T1000 (cell line): ENCODE results near the gene TXNDC11.

Source experiments
- DNase-seq: peaks from one replicate; lab custom pipeline; 2025; ENCODE audit warnings: mixed read lengths; lab: John Stamatoyannopoulos, UW

Gene TXNDC11

GRCh38 chr16:11755022-11755760 is 12.5 kb upstream of the TXNDC11 start:
- DNase-seq: no peak

- no peak for DNase-seq
These were observed 10.2 kb upstream of the TXNDC11 start for GRCh38 chr16:11752856-11753255.

- DNase-seq: no peak
These were observed 7.4 kb upstream of the TXNDC11 start for GRCh38 chr16:11750056-11750455.

DNA sequence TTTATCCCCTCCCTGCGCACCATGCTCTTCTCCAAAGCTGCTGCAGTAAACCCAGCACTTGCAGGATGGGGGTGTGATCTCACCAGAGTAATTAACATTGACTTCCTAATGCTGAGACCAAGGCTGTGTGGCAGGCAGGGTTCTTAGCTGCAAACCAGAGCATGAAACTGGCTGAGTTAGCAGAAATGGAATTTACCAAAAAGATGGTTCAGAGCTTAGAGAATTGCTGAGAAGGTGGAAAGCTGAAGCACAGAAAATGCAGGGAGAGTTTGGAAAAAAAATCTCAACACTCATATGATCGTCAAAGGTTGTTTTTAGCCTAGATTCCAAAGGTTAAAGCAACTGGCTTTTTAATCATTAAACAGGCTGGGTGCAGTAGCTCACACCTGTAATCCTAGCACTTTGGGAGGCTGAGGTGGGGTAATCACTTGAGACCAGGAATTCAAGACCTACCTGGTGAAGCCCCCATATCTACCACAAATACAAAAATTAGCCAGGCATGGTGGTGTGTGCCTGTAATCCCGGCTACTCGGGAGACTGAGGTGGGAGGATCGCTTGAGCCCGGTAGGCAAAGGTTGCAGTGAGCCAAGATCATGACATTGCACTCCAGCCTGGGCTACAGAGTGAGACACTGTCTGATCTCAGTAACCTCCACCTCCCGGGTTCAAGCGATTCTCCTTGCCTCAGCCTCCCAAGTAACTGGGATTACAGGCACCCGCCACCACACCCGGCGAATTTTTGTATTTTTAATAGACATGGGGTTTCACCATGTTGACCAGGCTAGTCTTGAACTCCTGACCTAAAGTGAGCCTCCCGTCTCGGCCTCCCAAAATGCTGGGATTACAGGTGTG is 6.0 kb upstream of the TXNDC11 start:
- no peak for DNase-seq

GRCh38 chr16:11747949-11748403 is 5.3 kb upstream of the TXNDC11 start:
- DNase-seq: no peak

GRCh38 chr16:11744075-11744470 is 1.4 kb upstream of the TXNDC11 start:
- no peak for DNase-seq

DNA sequence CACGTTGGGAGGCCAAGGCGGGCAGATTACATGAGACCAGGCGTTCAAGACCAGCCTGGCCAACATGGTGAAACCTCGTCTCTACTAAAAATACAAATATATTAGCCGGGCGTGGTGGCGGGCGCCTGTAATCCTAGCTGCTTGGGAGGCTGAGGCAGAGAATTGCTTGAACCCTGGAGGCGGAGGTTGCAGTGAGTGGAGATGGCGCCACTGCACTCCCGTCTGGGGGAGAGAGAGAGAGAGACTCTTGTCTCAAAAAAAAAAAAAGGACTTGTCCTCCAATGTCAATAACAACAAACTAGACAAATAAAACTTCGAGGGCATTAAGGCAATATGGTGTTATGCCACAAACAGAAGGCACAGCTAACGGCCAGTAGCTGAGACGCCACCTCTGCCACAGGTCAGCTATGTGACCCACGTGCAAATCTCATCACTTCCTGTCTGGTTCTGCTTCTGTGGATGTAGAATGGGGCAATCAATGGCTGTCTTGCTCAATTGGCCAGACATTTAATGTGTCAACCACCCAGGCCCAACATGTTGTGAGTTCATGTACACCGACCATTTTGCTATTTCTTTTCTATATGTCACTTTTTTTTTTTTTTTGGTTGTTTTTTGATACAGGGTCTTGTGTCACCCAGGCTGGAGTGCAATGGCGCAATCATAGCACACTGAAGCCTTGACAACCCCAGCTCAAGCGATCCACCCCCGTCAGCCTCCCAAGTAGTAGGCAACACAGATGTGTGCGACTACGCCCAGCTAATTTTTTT is 834 bp upstream of the TXNDC11 start:
- DNase-seq: no peak

GRCh38 chr16:11742093-11742535 is 543 bp downstream of the TXNDC11 start:
- no peak for DNase-seq

DNA sequence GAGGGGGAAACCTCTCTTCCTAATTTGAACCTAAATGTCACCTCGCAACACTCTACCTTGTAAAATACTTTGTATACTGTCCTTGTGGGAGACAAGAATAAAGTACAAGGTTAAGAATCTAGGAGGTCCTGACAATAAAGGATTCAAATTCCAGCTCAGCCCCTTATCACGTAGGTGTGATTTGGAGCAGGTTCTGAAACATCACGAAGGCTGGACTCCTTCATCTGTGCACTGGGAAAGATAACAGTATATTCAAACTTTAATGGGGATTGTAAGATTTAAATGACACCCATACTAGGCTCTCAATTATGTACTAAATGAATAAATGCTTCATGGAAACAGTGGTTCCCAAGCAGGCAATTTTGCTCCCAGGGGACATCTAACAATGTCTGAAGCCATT is 2.1 kb downstream of the TXNDC11 start:
- no peak for DNase-seq

DNA sequence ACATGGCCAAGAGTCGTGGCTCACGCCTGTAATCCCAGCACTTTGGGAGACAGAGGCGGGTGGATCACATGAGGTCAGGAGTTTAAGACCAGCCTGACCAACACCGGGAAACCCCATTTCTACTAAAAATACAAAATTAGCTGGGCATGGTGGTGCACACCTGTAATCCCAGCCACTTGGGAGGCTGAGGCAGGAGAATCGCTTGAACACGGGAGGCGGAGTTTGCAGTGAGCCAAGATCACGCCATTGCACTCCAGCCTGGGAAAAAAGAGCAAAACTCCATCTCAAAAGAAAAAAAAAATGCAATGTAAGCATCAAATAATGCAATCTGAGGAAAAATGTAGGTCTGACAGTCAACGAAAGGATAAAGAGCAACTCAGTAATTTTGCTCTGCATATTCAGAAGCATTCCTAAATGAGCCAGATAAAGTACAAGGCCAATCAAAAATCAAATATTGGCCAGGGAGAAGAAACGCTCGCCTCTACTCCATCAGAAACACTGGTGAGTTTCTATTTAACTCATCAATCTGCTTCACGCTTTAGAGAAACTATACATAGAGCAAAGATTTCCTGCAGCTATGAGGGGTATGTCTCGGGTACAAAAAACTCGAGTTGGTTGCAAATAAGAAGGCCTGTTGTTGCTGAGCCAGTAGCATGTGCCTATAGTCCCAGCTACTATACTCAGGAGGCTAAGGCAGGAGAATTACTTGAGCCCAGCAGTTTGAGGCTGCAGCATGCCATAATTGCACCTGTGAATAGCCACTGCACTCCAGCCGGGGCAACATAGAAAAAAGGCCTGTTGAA is 3.7 kb downstream of the TXNDC11 start:
- no peak for DNase-seq

DNA sequence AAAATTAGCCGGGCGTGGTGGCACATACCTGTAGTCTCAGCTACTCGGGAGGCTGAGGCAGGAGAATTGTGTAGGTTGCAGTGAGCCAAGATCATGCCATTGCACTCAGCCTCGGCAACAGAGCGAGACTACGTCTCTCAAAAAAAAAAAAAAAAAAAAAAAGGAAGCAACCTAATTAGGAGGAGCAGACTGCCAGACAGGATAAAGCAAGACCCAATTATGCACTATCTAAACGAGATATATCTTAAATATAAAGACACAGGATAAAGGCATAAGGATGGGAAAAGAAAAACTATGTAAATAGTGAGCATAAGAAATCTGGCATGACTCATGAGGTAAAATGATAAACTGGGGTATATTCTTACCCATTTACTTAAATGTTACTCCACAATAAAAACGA is 4.9 kb downstream of the TXNDC11 start:
- DNase-seq: no peak

DNA sequence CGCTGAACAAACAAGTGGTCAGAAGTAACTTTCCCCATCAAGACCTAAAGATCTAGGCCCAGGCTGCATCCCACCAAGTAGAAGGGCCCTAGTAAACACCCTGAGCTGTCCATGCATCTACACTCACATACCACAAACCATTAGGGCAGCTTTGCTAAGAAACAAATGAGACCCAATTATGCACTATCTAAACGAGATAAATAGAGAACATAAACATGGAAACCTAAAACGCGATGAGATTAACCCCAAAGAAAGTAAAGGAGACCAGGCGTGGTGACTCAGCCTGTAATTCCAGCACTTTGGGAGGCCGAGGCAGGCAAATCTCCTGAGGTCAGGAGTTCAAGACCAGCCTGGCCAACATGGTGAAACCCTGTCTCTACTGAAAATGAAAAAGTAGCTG is 5.8 kb downstream of the TXNDC11 start:
- no peak for DNase-seq

- DNase-seq: no peak
These were observed 6.9 kb downstream of the TXNDC11 start for GRCh38 chr16:11735787-11736186.

DNA sequence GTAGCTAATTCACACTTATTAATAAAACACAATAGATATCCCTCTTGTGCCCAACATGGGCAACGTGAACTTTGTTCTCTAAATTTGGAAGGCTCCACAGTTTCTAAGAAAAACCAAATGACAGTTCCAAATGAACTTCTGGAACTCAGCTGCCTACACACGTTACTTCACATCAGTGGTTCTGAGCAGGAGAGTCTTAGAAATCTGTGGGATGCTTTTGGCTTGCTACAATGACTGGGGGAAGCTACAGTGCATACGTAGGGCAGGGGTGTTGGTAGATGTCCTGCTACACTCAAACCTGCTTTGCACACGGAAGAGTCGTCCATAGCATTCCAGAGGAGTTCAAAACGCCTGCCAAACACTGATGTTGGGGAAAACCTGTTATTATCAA is 8.0 kb downstream of the TXNDC11 start:
- no peak for DNase-seq

DNA sequence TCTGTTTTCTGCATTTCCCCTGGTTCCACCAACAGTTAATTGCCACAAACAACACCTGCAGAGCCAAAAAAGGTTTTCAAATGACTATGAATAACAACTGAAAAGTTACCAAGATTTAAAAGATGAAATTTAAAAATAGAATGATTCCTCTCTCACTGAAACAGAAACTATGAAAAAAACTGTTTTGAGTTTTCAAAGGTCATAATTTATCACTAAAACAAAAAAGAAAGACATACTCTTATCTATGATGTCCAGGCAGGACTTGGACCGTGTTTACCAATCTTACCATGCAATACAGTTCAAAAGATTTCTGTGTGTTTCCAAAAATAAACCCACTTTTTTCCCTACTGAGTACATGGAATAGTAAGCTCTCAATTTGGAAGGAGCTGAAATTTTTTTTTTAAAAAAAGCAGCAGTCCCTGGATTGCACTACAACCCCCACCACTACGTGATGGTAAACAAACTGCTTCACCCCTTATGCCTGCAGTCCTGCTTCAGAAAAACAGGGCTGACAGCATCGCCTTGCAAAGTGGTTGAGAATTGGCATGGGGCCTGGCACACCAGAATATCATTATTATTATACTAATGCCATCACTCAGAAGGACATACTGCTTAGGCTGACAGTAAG is 8.5 kb downstream of the TXNDC11 start:
- no peak for DNase-seq

DNA sequence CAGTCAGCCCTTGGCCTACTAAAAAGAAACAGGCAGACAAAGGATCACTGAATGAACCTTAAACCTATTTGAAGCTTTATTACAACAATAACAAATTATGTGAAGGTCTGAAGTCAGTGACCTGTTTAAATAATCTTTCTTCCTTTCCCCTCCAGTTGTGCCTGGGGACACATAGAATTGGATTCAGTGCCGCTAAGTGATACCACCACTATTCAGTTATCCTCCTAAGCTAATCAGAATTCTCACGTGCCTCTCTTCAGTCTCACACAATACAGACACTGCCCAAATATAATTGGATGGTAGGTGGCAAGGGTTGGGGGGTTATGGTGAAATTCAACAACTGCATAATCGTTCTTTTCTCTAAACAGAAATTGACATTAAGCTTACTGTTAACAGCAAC is 11.4 kb downstream of the TXNDC11 start:
- no peak for DNase-seq

DNA sequence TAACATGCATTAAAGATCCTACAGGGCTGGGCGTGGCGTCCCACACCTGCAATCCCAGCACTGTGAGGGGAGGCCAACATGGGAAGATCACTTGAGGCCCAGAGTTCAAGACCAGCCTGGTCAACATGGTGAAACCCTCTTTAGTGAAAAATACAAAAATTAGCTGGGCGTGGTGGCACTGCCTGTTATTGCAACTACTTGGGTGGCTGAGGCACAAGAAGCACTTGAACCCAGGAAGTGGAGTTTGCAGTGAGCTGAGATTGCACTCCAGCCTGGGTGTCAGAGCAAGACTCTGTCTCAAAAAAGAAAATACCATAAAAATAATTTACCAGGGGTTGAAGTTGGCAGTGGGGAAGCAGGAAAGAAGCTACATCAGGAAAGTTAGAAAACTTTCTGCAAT is 12.9 kb downstream of the TXNDC11 start:
- DNase-seq: no peak

- DNase-seq: no peak
These were observed 14.7 kb downstream of the TXNDC11 start for GRCh38 chr16:11727796-11728543.

DNA sequence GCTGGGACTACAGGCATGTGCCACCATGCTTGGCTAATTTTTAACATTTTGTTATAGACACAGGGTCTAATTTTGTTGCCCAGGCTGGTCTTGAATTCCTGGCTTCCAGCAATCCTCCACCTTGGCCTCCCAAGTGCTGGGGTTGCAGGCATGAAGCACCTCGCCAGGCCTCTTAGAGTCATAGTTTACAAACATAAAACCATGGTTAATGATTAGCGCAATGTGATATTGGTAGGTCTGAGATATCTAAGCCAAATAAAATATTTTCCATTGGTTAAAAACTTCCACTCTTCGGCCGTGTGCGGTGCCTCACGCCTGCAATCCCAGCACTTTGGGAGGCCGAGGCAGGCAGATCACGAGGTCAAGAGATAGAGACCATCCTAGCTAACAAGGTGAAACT is 16.6 kb downstream of the TXNDC11 start:
- DNase-seq: no peak

- DNase-seq: no peak
These were observed 17.2 kb downstream of the TXNDC11 start for GRCh38 chr16:11725457-11725856.

- no peak for DNase-seq
These were observed 20.2 kb downstream of the TXNDC11 start for GRCh38 chr16:11722468-11722808.
